Keratinocyte (primary cell): ENCODE measurements around the gene CMIP. TPM values are rescaled to one million over a fixed set of nuclear protein-coding genes. Genes with fewer than 3 reads are reported as not detected.

Experiments
- DNase-seq: peaks from one replicate; pipeline ENCODE4 v3.0.0-alpha.2; 2011; ENCODE audit warnings: low read depth, missing footprints, low spot score
- FAIRE-seq: peaks from 2 replicates; lab custom pipeline; 2011; peaks lifted over from hg19 to GRCh38; lab: Jason Lieb, UNC
- H2AFZ ChIP-seq: 2 replicates; pipeline ENCODE4 v1.6.0; 2012; ENCODE audit warnings: low read length, control low read depth, inconsistent platforms; ENCODE audit not compliant: control insufficient read depth
- H3K27ac ChIP-seq: 2 replicates; pipeline ENCODE4 v1.5.1; 2011; ENCODE audit warnings: low read length; ENCODE audit not compliant: control insufficient read depth, insufficient read depth
- H3K27me3 ChIP-seq: 3 replicates; pipeline ENCODE4 v1.6.0; 2011; ENCODE audit warnings: low read length; ENCODE audit not compliant: control insufficient read depth, insufficient read depth; ENCODE audit errors: extremely low read depth
- H3K36me3 ChIP-seq, 2 experiments: 2 replicates in 1 of 2; 3 replicates in 1 of 2; pipeline ENCODE4 v1.5.1; 2011; ENCODE audit warnings: low read length in 2 of 2, mild to moderate bottlenecking in 1 of 2; ENCODE audit not compliant: control insufficient read depth in 2 of 2, insufficient read depth in 2 of 2; ENCODE audit errors: extremely low read depth in 1 of 2
- H3K4me1 ChIP-seq: 3 replicates; pipeline ENCODE4 v1.5.1; 2011; ENCODE audit warnings: low read length; ENCODE audit not compliant: control insufficient read depth, insufficient read depth; ENCODE audit errors: extremely low read depth
- H3K4me2 ChIP-seq: 3 replicates; pipeline ENCODE4 v1.6.0; 2011; ENCODE audit warnings: low read depth, low read length; ENCODE audit not compliant: control insufficient read depth, insufficient read depth; ENCODE audit errors: extremely low read depth
- H3K4me3 ChIP-seq, 3 experiments: fragments of 200-600 bp in 1 of 3; sonication (generic) in 1 of 3; 2 replicates in 2 of 3; 3 replicates in 1 of 3; pipeline ENCODE4 v1.5.1; 2011 to 2016; ENCODE audit warnings: low read length in 3 of 3, mild to moderate bottlenecking in 3 of 3, control low read depth in 2 of 3, inconsistent platforms in 1 of 3, low read depth in 1 of 3, mixed read lengths in 1 of 3, mixed run types in 1 of 3, moderate library complexity in 1 of 3; ENCODE audit not compliant: control insufficient read depth in 2 of 3, insufficient read depth in 2 of 3; ENCODE audit errors: extremely low read depth in 1 of 3
- H3K79me2 ChIP-seq: 2 replicates; pipeline ENCODE4 v1.6.0; 2012; ENCODE audit warnings: low read length; ENCODE audit not compliant: control insufficient read depth, insufficient read depth
- H3K9ac ChIP-seq: 3 replicates; pipeline ENCODE4 v1.6.0; 2011; ENCODE audit warnings: low read length; ENCODE audit not compliant: control insufficient read depth, insufficient read depth; ENCODE audit errors: extremely low read depth
- H3K9me1 ChIP-seq: 3 replicates; pipeline ENCODE4 v1.6.0; 2011; ENCODE audit warnings: low read length; ENCODE audit not compliant: control insufficient read depth, insufficient read depth; ENCODE audit errors: extremely low read depth
- H3K9me3 ChIP-seq: 2 replicates; pipeline ENCODE4 v1.5.1; 2012; ENCODE audit warnings: low read depth, low read length; ENCODE audit not compliant: control insufficient read depth
- H4K20me1 ChIP-seq: 3 replicates; pipeline ENCODE4 v1.6.0; 2011; ENCODE audit warnings: low read length; ENCODE audit not compliant: control insufficient read depth, insufficient read depth; ENCODE audit errors: extremely low read depth
- CTCF ChIP-seq, 3 experiments: IDR thresholded peaks in 1 of 3; conservative IDR thresholded peaks in 1 of 3; optimal IDR thresholded peaks in 1 of 3; 2 replicates in 2 of 3; 3 replicates in 1 of 3; pipeline versions ENCODE3 to v1.5.1; 2011; ENCODE audit warnings: low read length in 3 of 3, mild to moderate bottlenecking in 3 of 3, moderate library complexity in 2 of 3, control low read depth in 1 of 3, inconsistent platforms in 1 of 3; ENCODE audit not compliant: insufficient read depth in 2 of 3; ENCODE audit errors: extremely low read depth in 1 of 3
- EZH2 ChIP-seq: IDR thresholded peaks from one replicate; pipeline ENCODE4 v1.6.1; 2012; ENCODE audit warnings: inconsistent platforms, mild to moderate bottlenecking, low read length, moderate library complexity
- dilution Hi-C: fragments of 300-500 bp; cut with MboI; formaldehyde crosslinking; loops from one replicate; pipeline ENCODE4 v1.7.0; 2020; ENCODE audit warnings: low sequenced_read_pairs; ENCODE audit not compliant: extremely low pct_ligation_motif_present
- polyA plus RNA-seq, 5 experiments: library from polyadenylated mRNA; depleted of rRNA in 3 of 5; stranded (reverse) in 3 of 5; stranded (forward) in 1 of 5; unstranded in 1 of 5; fragments of >200 nt; gene quantifications; 1 replicate in 1 of 5; 2 replicates in 3 of 5; 3 replicates in 1 of 5; pipeline versions ENCODE4 v1.2.1 to v1.2.3, GENCODE V29; 2011 to 2012; ENCODE audit warnings: missing spikeins in 2 of 5, low read depth in 1 of 5, low replicate concordance in 1 of 5

Gene CMIP
- polyA plus RNA-seq, 1 donor (not counting 4 experiments of a cell fraction or from before 2014, with no cell fraction given), result 5.0 TPM

DNA sequence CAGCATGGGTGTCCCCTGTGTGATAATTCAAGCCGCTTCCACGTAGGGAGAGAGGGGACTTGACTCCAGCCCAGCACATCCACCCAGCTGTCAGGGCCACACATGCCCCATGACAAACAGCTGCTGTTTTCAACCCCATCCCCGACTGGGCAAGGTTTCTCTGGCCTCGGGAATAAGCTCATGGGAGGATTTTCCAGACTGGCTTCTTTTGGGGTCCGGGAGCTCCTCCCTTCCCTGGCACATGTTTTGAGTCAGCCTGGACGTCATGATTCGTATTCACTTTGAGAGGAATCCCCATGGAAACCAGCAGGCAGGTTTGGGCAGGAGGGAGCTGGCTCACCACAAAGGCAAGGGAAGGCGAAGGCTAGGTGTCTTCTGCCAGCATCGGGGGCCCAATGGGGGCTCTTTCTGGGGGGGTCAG lies 156.4 kb downstream of the CMIP start:
- H3K79me2 ChIP-seq, result peaks cover 68% of the 10 kb centered on the region
- H4K20me1 ChIP-seq, result peaks cover 9% of the 10 kb centered on the region
- H3K9ac ChIP-seq, result peak overlapping the region; percentile 87
- H3K27me3 ChIP-seq, result no peaks in the 10 kb centered on the region
- H3K4me3 ChIP-seq, result peak overlapping the region in 2 of 3 experiments; percentile 35 to 47
- dilution Hi-C loops, result no loop called here
- TF ChIP-seq EZH2, result no peak
- no peak for TF ChIP-seq CTCF (optimal IDR thresholded peaks at IDR 0.05 in 1 of 3, IDR thresholded peaks at IDR 0.05 in 1 of 3, conservative IDR thresholded peaks at IDR 0.05 in 1 of 3; ENCODE audit: extremely low read depth in 1 of 3, insufficient read depth in 2 of 3, low read length in 3 of 3)
- peak; percentile 94 for FAIRE-seq
- no peaks in the 10 kb centered on the region for H3K9me3 ChIP-seq
- no peak overlapping the region for H2AFZ ChIP-seq
- peaks cover 12% of the 10 kb centered on the region for H3K9me1 ChIP-seq
- peak overlapping the region; percentile 98 for H3K27ac ChIP-seq
- peaks cover 61% of the 10 kb centered on the region for H3K4me1 ChIP-seq
- H3K36me3 ChIP-seq, result peaks cover 0 to 3% of the 10 kb centered on the region in 2 experiments
- DNase-seq, result peak; percentile 70
- H3K4me2 ChIP-seq, result peak overlapping the region; percentile 77

GRCh38 chr16:81601601-81602255 lies 157.1 kb downstream of the CMIP start:
- Histone ChIP-seq H3K27ac (peak overlapping the region; percentile 98), H3K9ac (peak overlapping the region; percentile 87), H4K20me1 (peaks cover 9% of the 10 kb centered on the region), H3K9me3 (no peaks in the 10 kb centered on the region), H3K79me2 (peaks cover 66% of the 10 kb centered on the region), H3K27me3 (no peaks in the 10 kb centered on the region), H3K4me1 (peaks cover 68% of the 10 kb centered on the region), H3K36me3 (peaks cover 0 to 3% of the 10 kb centered on the region in 2 experiments), H3K4me3 (peak overlapping the region in 2 of 3 experiments; percentile 10 to 41), H3K9me1 (peaks cover 12% of the 10 kb centered on the region), H2AFZ (no peak overlapping the region), H3K4me2 (peak overlapping the region; percentile 77)
- no peak for TF ChIP-seq EZH2
- TF ChIP-seq CTCF (optimal IDR thresholded peaks at IDR 0.05 in 1 of 3, IDR thresholded peaks at IDR 0.05 in 1 of 3, conservative IDR thresholded peaks at IDR 0.05 in 1 of 3; ENCODE audit: extremely low read depth in 1 of 3, insufficient read depth in 2 of 3, low read length in 3 of 3), result no peak
- dilution Hi-C loops, result no loop called here
- DNase-seq (no peak), FAIRE-seq (peak; percentile 36)
